ENCODE data around the gene PPM1A. TPM values are rescaled to one million over a fixed set of nuclear protein-coding genes. Genes with fewer than 3 reads are reported as not detected.
"Not testable (repeated sequence)": the region's sequence is repeated elsewhere in the genome, so short reads cannot be mapped to it uniquely, and the experiment has no call there.

Gene PPM1A
- total RNA-seq, 2 donors from 2014 or later, result 115 to 134 TPM

DNA sequence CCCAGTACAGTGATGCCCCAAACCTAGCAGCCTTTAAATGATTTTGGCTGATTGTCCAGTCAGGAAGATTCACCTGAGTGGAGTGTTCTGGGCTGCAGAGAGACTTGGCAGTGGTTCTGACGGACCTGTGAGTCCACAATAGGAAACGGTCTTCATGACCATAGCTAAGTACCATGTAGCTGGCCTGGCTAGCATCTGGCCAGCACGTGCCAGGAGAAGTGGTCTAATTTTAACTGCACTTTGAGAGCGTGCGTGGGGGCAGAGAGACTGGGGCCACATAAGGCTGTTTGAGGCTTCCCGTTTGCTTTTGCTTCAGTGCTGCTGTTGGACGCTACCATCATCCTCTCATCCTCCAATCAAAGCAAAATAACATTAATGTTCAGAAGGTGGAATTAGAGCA, 54.7 kb downstream of the PPM1A start:
- peak; percentile 18 for ATAC-seq
- intact Hi-C loops (cut with DNase I, micrococcal nuclease), result no loop called here
- DNase-seq, result no peak

DNA sequence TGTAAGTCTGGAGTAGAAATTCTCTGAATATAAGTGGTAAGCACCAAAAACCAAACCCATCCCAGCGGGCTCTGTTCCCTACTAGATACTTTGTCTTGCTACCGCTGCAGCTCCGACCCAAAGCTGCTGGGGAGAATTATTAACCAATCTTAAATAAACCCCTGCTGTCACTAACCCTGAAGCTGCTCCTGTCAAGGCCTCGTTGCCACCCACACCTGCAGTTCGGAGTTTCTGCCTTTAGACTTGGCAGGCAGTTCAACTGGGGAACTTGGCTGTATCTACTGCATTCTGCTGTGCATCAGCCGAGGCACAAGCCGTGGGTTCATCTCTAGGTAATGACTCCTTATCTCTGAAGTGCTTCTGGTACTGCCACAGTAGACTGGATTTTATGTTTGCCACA, 55.5 kb downstream of the PPM1A start:
- intact Hi-C loops (cut with DNase I, micrococcal nuclease), result no loop called here
- DNase-seq (no peak), ATAC-seq (peak; percentile 40)

DNA sequence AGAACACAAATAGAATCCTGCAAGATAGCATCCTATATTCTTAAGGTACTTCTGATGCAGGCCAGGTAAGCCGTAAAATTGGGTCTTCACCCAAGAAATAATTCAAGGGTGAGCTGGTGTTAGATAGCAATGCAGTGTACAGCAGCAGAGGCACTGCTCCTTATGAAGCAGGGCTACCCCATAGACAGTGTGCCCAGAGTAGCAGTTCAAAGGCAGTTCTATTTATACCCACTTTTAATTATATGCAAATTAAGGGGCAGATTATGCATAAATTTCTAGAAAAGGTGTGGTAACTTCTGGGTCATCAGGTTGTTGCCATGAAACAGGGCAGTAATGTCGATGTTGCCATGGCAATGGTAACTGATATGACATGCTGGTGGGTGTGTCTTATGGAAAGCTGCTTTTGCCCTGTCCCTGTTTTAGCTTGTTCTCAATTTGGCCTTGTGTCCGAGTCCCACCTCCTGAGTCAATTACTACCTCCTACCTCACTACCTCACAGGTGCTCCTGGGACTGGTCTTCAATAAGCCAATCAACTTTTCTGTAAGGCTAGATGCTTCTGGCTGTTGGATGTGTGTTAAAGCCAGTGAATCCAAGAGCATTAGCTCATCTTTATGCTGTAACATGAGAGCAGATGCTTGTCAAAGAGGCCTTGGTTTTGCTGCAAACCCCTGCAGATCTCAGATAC, 61.0 kb downstream of the PPM1A start:
- ATAC-seq (no peak), DNase-seq (no peak)
- intact Hi-C loops (cut with DNase I, micrococcal nuclease), result no loop called here

DNA sequence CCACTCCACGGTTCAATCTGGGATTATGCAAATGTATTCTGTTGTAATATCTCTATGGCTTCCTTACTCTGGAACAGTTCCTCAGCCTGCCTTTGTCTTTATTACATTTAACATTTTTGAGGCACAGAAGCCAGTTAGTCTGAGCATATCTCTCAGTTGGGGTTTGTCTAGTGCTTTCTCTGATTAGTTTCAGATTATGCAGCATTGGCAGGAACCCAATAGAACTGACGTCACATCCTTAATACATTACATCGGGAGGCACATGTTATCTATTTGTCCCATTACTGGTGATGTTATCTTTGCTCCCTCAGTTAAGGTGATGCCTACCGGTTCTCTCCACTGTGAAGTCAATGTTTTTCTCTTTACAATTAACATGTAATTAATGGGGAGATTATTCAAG, 62.4 kb downstream of the PPM1A start:
- intact Hi-C loops (cut with DNase I, micrococcal nuclease), result no loop called here
- ATAC-seq, result no peak
- no peak for DNase-seq

DNA sequence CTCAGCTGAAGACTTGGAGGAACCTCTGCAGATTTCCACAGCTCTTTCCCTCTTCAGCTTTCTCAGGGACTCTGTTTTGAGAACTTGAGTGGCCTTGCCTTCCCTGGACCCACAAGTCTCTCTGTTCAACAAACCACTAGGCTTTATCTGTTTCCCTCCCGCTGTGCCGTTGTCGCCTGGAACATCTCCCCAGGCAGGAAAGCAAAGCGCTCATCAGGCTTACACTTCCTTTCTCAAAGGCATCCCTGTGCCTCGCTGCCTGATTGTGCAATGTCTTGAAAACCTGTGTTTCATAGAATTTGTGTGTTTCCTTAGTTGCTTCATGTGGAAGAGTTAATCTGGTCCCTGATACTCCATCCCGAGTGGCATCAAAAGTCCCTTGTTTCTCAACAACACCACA, 64.1 kb downstream of the PPM1A start:
- intact Hi-C loops (cut with DNase I, micrococcal nuclease), result no loop called here
- no peak for DNase-seq
- no peak for ATAC-seq

DNA sequence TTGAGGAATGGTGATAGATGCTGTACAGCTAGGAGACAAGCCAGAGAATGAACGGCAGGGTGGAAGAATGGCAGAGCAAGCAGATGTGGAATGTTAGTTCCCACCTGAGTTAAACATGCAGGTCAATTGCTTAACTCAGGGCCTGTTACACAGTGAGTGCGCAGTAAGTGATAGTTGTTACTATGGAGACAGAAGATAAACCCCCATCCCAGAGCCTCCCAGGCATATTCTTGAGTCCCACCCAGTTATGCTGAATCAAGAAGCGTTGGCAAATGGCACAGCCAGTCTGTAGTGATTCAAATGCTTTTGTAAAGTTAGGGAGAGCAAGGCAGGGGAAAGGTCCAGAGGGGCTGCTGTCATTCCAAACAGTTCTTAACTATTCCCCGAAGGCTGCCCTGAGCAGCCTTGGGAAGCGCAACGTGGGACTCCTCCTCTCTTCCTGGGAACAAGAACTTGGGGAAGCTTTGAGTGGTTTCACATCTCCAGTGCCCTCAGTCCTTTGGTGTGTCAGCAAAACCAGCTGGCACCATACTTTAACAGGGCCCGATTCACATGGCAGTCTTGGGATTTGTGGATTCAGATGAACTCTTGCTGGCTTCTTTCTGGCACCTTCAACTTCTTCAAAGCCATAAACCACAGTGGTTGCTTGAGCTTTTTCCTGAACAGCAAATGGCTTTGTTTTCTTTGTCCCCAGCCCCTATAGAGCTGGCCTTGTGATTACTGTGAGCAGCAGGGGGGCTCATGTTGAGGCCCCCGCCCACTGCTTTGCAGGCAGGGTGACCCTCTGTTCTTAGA, 66.4 kb downstream of the PPM1A start:
- no peak for DNase-seq
- ATAC-seq, result no peak

DNA sequence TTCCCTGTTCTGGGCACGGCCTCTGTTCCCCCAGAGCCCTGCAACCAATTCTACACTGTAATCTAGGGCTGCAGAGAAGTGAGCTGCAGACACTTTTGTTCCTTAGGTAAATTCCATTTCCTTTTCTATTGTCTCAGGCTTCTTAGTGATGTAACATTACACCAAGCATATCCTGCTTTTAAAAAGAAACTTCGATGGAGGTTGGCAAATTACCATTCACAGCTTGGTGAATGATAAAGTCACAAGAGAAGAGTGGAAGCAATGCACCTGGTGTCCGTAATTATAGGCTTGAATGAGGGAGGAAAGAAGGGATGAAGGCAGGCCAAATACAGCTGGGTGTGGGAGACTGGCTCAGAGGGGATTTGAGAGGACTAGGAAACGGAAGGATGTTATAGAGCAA, 68.6 kb downstream of the PPM1A start:
- no peak for ATAC-seq
- no peak for DNase-seq
- intact Hi-C loops (cut with DNase I, micrococcal nuclease), result no loop called here

More for the DNA sequence above, 66.4 kb downstream of the PPM1A start:
- intact Hi-C loops (cut with DNase I, micrococcal nuclease), result no loop called here

DNA sequence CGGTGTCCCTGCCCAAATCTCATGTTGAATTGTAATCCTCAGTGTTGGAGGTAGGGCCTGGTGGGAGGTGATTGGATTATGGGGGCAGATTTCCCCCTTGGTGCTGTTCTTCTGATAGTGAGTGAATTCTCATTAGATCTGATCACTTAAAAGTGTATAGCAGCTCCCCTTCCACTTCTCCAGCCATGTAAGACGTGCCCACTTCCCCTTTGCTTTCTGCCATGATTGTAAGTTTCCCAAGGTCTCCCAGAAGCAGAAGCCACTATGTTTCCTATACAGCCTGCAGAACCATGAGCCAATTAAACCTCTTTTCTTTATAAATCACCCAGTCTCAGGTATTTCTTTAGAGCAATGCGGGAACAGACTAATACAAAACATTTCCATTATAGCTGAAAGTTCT, 71.8 kb downstream of the PPM1A start:
- ATAC-seq; intact Hi-C loops (cut with DNase I, micrococcal nuclease); DNase-seq: not testable (repeated sequence)

DNA sequence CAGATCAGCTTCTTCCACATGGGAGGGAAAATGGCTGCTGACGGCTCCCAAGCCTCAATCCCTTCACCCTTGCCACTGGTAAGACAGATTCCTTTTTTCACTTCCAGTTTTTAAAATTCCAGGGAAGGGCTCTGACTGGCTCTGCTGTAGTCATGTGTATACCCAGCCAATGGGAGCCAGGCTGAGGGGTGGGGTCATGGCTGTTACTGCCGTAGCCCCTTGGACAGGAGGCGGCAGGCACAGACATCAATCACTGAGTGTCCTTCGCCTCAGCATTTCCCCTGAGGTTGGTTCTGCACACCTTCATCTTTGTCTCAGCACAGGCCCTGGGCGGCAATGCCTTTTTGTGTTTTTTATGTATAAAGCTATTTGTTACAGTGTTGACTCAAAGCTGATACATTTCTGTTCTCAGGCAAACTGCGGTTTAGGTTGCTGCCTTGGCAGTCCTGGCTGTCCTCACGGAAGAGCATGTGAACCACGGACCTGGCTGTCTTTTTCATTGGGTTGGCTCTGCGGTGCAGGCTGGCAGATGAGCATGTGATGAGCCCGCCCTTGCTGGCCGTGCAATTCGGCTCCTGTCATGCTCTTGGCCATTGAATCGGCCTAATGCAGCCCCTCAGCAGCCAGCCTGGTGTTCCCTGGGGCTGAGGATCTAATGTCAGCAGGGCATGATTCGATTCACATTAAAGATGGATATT, 74.3 kb downstream of the PPM1A start:
- ATAC-seq (no peak), DNase-seq (no peak)
- intact Hi-C loops (cut with DNase I, micrococcal nuclease), result no loop called here

DNA sequence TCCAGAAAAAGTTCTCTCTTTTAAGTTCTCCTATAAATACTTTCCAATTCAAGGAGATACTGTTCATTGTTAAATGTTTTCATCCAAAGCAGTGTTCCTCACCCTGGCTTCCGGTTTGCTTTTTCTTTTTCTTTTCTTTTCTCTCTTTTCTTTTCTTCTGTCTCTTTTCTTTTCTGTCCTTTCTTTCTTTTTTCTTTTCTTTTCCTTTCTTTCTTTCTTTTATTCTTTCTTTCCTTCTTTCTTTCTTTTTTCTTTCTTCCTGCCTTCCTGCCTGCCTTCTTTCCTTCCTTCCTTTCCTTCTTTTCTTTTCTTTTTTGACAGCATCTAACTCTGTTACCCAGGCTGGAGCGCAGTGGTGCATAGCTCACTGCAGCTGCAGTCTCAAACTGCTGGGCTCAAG, 75.8 kb downstream of the PPM1A start:
- DNase-seq (no peak), ATAC-seq (no peak)
- intact Hi-C loops (cut with DNase I, micrococcal nuclease), result no loop called here

DNA sequence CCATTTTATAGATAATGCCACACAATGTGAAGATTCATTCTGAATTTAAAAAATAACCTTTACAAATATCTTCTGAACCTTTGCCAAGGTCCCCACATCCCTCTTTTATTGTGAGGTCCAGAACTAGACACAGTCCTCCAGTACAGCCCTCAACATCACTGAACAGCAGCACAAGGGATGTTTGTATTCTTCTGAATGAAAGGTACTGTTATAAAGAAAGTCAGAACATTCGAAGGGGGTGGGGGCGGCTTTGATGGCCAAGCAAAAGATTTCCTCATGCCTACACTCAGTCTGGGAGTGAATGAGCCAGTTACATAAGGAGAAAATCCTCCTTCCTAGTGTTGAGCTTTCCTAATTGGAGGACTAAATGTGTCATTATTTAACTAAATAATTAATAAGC, 77.3 kb downstream of the PPM1A start:
- intact Hi-C loops (cut with DNase I, micrococcal nuclease), result no loop called here

DNA sequence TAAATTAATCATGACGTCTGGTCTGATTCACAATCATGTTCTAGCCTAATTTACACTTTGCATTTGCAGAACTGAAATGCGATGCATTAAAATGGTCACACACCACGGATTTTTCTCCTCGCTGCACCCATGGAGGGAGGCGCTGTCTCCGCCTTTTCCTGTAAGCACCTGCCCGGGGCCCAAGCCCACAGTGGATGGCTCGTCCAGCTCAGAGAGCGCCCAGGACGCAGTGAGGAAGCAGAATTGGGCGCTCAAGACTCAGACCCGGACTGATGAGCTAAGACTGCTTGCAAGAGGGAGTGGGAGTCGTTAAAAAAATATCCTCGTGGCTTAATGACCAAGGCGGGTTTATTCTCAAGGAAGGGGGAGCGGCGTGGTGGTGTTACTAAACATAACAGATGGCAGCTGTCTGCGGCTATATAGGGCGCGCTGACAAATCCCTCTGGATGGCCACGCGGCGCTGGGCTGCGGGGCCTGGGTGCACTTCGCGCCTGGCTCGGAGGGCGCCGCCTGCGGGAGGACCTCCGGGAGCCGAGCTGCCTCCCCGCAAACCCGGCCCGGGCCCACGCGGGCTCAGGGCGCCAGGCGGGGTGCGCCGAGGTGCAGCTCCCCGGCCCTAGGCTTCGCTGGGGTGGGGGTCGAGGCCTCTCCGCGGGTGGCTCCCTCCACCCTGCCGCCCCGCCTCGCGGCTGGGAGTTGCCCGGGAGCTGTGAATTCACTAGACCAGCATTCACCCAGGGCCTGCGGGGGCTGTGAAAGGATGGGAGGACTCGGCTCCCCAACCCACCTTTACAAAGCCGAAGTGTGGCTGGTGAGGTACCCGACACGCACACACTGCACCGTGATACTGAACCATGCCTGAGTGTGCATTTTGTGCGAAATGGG, 78.7 kb downstream of the PPM1A start:
- DNase-seq, result peak; percentile 34 to 67
- intact Hi-C loops (cut with DNase I, micrococcal nuclease), result no loop called here
- peak; percentile 60 for ATAC-seq

More for the DNA sequence above, 77.3 kb downstream of the PPM1A start:
- ATAC-seq, result no peak
- DNase-seq, result no peak

DNA sequence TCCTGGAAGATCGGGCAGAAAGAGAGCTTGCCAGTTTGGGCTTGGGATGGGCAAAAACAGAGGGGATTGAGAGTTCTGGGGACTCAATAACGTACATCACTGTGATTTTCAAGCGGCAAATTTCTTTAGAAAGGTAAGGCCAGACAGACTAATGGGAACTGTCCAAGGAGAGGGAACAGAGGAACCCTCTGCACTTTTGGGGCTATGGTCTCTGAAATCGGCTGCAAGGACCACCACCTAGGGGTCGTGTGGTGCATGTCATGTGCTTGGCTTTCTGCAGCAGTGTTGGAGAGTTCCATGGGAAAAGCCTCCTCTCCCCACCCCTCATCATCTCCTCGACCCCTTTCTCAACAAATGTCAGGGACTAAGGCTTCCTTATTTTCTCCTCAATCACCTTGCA, 79.6 kb downstream of the PPM1A start:
- no peak for DNase-seq
- no peak for ATAC-seq
- intact Hi-C loops (cut with DNase I, micrococcal nuclease), result no loop called here

DNA sequence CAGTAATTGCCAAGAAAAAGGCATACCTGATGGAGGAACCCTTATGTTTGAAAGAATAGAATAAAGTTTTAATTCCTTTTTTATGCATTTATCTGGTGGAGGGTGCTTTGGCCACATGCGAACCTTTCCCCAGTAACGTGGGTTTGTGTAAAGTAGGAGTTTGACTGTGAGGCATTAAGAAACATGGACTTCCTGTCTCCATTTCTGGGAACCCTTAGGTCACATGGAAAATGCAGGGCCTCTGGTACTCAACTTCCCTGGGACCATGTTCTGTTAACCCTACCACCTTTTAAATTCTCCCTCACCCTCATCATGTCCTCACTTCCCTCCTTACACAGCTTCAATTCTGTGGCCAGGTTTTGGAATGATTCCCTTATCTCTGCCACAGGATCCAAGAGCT, 80.3 kb downstream of the PPM1A start:
- DNase-seq, result no peak
- intact Hi-C loops (cut with DNase I, micrococcal nuclease), result no loop called here
- no peak for ATAC-seq

DNA sequence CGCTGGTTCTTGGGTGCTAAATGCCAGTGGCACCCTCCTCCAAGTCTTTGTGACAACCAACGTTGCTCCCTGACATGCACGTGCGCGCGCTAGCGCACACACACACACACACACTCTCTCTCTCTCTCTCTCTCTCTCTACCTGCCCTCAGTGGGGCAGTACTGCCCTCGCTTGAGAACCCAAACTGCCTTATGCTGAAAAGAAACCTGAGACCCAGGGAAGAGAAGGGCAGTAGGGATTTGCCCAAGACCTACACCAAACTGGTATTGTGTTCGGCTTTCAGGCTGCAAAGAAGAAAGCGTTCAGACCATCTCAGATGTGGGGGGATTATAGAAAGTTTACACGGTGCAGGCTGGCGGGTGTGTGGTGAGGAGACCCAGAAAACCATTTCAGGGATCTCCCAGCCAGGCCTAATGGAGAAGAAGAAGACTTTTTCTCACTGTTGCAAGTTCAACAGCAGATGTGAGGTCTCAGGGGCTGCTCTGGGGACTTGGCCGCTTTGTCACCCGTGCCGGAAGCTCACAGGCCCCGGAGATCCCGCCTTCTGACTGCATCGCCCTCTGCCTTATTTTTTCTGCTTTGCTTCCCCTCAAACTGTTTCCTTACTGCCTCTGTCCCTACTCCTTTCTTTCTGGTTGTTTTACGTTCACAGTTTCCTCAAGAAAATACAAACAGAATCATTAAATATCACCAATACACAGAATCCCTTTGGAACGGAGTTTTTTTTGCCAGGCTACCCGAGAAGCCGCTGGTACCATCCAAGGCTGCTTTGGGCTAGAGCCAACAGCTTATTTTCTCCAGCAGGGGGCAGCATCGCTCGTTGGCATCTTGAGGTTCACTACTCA, 82.4 kb downstream of the PPM1A start:
- DNase-seq (peak; percentile 60 to 79), ATAC-seq (peak; percentile 87)
- intact Hi-C loops (cut with DNase I, micrococcal nuclease), result no loop called here

DNA sequence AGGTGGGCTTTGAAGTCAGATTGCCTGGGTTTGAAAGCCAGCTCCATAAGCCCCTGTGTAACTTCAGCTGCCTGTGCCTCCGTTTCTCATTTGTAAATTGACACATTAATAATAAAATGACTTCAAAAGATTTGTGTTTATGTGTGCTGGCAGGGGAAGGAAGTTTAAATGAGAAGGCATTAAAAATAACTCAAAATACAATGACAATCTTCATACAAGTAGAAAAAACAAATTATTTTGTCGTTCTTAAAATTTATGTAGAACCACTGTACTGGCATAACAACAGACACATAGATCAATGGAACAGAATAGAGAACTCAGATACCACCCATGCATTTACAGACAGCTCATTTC, 83.0 kb downstream of the PPM1A start:
- intact Hi-C loops (cut with DNase I, micrococcal nuclease), result no loop called here
- ATAC-seq (no peak), DNase-seq (no peak)

DNA sequence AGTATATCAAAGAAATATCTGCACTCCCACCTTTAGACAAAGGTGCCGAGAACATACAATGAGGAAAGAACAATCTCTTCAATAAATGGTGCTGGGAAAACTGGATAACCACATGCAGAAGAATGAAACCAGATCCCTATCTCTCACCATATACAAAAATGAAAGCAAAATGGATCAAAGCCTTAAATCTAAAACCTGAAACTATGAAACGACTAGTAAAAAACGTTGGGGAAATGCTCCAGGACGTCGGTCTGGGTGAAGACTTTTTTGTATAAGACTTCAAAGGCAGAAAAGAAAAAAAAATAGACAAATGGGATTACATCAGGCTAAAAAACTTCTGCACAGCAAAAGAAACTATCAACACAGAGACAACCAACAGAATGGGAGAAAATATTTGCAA, 83.8 kb downstream of the PPM1A start:
- DNase-seq (no peak), ATAC-seq (no peak)
- intact Hi-C loops (cut with DNase I, micrococcal nuclease), result no loop called here

DNA sequence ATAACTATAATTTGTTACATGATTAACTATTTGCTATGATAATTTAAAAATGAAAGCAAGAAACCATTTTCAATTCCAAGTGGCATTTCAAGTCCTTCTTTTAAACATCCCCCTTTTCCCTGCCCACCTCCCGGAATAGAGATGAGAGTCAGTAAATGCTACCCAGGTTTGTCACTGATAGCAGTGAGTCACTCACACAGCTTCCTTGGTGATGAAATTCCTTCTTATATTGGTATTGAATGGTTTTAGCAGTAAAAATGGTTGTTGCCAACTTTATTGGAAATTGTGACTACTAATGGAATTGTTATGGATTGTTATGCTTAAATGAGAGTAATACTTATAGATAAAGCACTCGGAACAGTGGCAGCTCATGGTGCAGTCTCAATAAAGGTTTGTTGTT, 90.5 kb downstream of the PPM1A start:
- ATAC-seq (no peak), DNase-seq (no peak)
- intact Hi-C loops (cut with DNase I, micrococcal nuclease), result no loop called here
